Central memory CD4-positive, alpha-beta T cell (primary cell): ENCODE results near the gene E2F4.

Experiments used
- DNase-seq: peaks from one replicate; pipeline ENCODE4 v3.0.0; 2022

E2F4 gene

DNA sequence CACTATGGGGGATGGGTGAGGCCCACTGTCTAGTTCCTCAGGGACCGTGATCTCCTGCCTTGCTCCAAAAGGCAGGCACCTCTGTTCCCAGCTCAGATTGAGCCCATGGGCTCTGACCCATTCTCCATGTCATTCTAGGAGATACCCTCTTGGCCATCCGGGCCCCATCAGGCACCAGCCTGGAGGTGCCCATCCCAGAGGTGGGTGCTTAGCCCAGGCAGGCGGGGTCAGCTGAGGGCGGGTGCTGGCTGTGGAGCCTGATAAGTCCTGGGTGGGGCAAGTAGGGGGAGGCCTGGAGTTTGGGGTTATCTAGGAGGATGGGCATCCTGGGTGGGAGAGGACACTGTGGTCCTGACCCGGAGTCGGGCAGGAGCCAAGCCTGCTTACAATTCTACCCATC is 2.3 kb downstream of the E2F4 start:
- DNase-seq = no peak

- DNase-seq = no peak
Measured at GRCh38 chr16:67195676-67196075, 3.7 kb downstream of the E2F4 start.

GRCh38 chr16:67196881-67197280 is 4.9 kb downstream of the E2F4 start:
- no peak for DNase-seq

GRCh38 chr16:67197704-67198103 is 5.7 kb downstream of the E2F4 start:
- DNase-seq = no peak

DNA sequence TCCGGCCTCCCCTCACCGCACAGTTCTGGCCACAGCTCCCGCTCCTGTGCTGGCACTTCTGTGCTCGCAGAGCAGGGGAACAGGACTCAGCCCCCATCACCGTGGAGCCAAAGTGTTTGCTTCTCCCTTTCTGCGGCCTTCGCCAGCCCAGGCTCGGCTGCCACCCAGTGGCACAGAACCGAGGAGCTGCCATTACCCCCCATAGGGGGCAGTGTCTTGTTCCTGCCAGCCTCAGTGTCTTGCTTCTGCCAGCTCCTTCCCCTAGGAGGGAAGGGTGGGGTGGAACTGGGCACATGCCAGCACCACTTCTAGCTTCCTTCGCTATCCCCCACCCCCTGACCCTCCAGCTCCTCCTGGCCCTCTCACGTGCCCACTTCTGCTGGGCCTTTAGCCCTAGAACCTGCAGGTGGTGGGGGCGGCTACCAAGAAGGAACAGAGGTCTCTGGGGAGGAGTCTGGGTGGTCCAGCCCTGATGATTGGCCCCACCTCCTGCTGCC is 6.3 kb downstream of the E2F4 start:
- DNase-seq = peak; percentile 27

- DNase-seq = no peak
Measured at GRCh38 chr16:67199011-67199807, 7.3 kb downstream of the E2F4 start, which contains the start of gene ELMO3. ELMO3 (plus strand) TSS chr16:67199131; CDS start chr16:67199327, 196 bp downstream.

GRCh38 chr16:67199808-67200198 is 7.8 kb downstream of the E2F4 start:
- no peak for DNase-seq

- DNase-seq = no peak
Measured at GRCh38 chr16:67200491-67200890, 8.5 kb downstream of the E2F4 start.

DNA sequence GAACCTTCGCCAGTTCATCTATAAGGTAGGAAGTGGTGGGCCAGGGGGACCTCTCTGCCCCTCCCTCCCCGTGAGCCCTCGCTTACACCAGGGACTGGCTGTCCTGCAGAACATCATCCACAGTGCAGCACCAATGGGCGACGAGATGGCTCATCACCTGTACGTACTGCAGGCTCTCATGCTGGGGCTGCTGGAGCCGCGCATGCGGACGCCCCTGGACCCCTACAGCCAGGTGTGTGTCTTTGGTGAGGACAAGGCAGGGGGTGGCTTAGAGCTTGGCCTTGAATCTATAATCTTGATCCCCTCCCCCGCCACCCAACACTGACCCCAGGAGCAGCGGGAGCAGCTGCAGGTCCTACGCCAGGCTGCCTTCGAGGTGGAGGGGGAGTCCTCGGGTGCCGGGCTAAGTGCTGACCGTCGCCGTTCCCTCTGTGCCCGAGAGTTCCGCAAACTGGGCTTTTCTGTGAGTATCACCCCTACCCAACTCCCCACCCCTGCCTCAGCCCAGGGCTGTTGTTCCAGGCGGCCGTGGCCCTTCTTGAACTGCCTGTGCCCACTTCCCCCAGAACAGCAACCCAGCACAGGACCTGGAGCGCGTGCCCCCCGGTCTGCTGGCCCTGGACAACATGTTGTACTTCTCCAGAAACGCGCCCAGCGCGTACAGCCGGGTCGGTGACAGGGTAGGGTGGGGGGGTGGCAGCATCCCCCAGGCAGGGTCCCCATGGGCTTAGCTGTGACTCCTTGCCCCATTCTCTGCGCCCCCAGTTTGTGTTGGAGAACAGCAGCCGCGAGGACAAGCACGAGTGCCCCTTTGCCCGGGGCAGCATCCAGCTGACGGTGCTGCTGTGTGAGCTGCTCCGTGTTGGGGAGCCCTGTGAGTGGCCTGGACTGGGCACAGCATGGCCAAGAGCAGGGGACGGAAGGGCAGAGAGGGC is 9.7 kb downstream of the E2F4 start:
- no peak for DNase-seq

GRCh38 chr16:67202426-67202825 is 10.5 kb downstream of the E2F4 start:
- DNase-seq = no peak

- no peak for DNase-seq
Measured at GRCh38 chr16:67202956-67203493, 11.1 kb downstream of the E2F4 start.

GRCh38 chr16:67204076-67204475 is 12.1 kb downstream of the E2F4 start:
- no peak for DNase-seq

DNA sequence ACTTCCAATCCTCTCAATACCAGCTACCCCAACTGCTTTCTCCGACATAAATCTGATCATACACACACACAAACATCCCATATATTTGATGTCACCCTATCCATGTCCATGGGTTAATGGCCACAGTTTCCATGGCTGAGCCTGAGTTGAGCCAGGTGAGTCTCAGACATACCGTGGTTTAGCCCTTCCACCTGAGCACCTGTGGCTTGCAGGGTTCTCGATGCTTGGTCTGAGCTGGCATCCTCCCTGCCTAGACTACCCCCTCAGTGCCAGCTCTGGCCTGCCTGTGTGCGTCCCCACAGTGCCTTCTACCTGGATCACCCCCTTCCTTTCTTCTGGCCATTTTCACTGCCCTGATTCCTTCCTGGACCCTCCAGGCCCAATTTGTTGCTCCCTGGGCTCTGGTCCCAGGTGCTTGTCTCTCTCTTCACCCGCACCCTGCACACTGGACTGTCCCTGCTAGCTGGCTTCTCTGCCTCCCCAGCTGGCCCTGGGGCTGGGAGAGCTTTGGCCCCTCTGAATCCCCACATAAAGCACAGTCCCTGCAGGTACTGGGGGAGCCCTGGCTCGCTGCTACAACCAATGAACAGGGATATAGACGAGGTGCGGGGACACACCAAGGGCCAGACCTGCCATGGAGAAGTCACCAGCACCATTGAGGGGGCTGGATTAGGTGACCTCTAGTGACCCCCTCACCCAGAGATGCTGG is 14.3 kb downstream of the E2F4 start:
- DNase-seq = no peak

DNA sequence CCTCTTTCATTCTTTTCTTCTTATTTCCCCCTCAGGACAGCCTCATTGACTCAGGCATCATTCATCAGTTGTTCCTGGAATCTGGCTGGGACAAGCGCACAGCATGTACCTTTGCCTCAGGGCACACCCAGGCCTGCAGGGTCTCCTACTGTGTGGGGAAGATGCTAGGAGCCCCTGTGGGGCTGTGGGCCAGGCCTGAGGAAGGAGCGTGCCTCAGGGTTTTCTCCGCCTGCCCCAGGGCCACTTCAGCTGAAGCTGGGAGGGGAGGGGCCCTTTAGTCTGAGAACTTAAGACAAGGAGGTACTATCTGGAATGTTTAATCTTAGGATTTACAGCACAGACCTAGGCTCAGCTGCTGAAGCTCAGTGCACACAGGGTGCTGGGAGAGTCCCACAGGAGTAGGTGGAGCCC is 14.9 kb downstream of the E2F4 start:
- DNase-seq = no peak

- DNase-seq = no peak
Measured at GRCh38 chr16:67207249-67208091, 15.5 kb downstream of the E2F4 start.

DNA sequence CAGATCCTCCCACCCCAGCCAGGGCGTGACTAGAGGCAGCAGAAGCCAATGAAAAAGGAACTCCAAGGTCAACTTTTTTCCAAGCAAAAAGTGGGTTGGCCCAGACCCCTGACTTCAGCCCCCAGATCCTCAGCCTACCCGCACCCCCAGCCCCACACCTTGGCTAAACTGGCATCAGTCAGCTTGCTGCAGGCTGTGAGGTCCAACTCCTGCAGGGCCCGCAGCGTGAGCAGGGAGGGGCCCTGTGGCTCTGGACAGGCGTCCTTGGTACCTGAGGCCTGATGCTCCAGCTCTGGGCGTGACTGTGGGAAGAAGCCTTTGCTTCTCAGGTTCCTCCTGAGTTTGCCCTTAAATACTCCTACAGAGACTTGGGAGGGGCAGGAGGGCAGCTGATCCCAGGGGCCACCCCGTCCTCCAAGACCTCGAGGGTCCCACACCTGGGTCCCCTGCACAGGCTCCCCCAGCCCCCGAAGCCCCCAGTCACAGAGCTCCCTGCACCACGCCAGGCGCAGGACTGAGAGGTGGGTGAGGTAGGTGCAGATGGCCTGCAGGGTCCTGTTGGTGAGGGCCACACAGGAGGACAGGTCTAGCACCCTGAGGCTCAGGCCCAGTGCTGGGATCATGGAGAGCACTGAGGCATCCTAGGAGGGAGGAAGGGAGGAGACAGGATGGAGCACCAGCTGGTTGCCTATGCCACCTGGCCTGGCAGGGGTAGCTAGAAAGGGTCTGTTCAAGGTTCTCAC is 16.4 kb downstream of the E2F4 start:
- no peak for DNase-seq

- DNase-seq = no peak
Measured at GRCh38 chr16:67209565-67209964, 17.6 kb downstream of the E2F4 start.

DNA sequence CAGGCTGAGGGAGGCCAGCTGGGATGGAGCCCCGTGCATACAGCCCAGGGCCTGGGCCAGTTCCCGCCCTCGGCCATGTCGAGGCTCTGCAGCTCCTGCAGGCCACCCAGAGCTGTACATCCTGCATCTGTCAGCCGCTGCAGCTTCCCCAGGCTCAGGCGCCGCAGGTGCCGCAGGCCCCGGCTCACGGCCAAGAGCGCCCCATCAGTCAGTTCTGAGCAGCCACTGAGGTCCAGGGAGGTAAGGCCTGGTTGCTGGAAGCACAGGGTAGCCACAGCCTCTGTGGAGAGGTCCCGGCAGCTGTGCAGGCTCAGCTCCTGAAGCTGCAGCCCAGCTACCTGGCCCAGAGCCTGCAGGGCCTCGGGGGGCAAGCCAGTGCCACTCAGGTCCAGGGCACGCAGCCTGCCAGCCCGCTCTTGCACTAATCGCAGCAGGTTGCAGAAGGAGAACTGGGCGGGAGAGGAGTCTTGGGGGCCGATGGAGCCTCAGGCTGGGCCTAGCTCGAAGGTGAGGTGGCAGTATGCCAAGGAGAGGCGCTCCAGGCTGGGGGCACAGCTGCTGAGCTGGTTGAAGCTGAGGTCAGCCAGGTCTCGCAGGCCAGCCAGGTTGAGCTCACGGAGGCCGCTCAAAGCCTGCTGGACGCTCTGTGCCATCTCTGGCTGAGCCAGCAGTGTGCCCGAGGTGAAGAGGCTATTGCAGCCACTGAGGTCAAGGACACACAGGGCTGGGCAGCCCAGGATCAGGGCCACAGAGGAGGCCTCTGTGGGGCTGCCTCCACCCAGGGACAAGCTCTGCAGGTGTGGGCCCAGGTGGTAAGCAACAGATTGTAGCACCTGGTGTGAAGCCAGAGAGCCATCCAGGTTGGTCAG is 18.3 kb downstream of the E2F4 start:
- DNase-seq = no peak

- DNase-seq = no peak
Measured at GRCh38 chr16:67211674-67212073, 19.7 kb downstream of the E2F4 start.

DNA sequence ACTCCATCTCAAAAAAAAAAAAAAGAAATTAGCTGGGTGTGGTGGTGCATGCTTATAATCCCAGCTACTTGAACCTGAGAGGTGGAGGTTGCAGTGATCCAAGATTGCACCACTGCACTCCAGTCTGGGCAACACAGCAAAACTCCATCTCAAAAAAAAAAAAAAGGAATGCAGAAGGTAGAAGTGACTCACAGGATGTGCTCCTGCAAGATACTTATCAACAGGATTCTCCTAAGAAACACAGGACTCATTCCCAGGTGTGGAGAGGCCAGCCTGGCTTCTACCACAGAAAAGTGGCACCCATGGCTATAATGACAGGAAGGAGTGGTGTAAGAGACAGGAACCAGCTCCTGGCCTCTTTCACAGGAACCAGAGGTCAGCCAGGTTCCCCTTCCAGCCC is 20.8 kb downstream of the E2F4 start:
- DNase-seq = no peak
